Stimulated activated naive B cell treated with anti-CD40 and anti-IgM and Interleukin-4, amounts not matched to agents 10 μg/mL and 1 μg/mL and 100 μg/mL, for 72 hours (primary cell): Measurements from ENCODE around the gene PTPRK.

ENCODE experiments used
- ATAC-seq, 2 donors: fragments of 150-1000 bp; cut with Tn5 transposase; replicated peaks; 2 replicates each; pipeline ENCODE4 v1.10.0; 2021; ENCODE audit warnings: moderate library complexity in 1 of 2
- DNase-seq: peaks from one replicate; pipeline ENCODE4 v3.0.0; 2021
- H3K27ac Mint-ChIP-seq: one replicate; pipeline ENCODE4 v1.8.0; 2022; ENCODE audit warnings: mild to moderate bottlenecking, mixed read lengths
- H3K27me3 Mint-ChIP-seq, 2 donors: one replicate each; pipeline ENCODE4 v1.8.0; 2022; ENCODE audit warnings: mixed read lengths in 2 of 2
- H3K36me3 Mint-ChIP-seq, 2 donors: one replicate each; pipeline ENCODE4 v1.8.0; 2022; ENCODE audit warnings: mixed read lengths in 2 of 2, mild to moderate bottlenecking in 1 of 2
- H3K4me1 Mint-ChIP-seq, 2 donors: one replicate each; pipeline ENCODE4 v1.8.0; 2022; ENCODE audit warnings: mixed read lengths in 2 of 2, mild to moderate bottlenecking in 1 of 2
- H3K4me3 Mint-ChIP-seq, 2 donors: one replicate each; pipeline ENCODE4 v1.8.0; 2022; ENCODE audit warnings: mild to moderate bottlenecking in 2 of 2, mixed read lengths in 2 of 2, moderate library complexity in 1 of 2
- H3K9me3 Mint-ChIP-seq, 2 donors: one replicate each; pipeline ENCODE4 v1.8.0; 2022; ENCODE audit warnings: mixed read lengths in 2 of 2, mild to moderate bottlenecking in 1 of 2

PTPRK gene

DNA sequence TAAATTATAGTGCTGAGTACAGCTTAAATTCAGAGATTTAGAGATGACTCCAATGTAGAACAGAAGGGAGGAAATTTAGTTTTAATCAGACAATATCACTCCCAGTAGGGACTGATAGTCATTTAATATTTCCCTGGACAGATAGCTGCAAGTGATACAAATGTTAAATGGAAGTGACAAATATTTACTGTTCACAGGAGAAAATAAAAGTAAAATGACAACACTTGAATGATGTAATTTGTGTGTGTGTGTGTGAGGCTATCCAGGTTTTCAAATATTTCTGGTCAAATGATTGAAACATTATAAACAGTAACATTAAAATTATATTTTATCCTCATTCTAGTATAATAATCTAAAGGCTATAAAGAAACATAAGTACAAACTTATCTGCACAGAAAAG is 399.2 kb downstream of the PTPRK start:
- DNase-seq (no peak), ATAC-seq (no peak)
- H3K9me3 Mint-ChIP-seq = no peaks in the 10 kb centered on the region
- H3K4me3 Mint-ChIP-seq = no peak overlapping the region
- H3K27me3 Mint-ChIP-seq = no peaks in the 10 kb centered on the region
- peaks cover 0 to 3% of the 10 kb centered on the region in 2 donors for H3K36me3 Mint-ChIP-seq
- peaks cover 7 to 16% of the 10 kb centered on the region in 2 donors for H3K4me1 Mint-ChIP-seq
- H3K27ac Mint-ChIP-seq = no peak overlapping the region

GRCh38 chr6:128118401-128118800 is 402.0 kb downstream of the PTPRK start:
- Mint-ChIP-seq H3K36me3 (peaks cover 6 to 9% of the 10 kb centered on the region in 2 donors), H3K4me3 (no peak overlapping the region), H3K4me1 (peaks cover 2 to 6% of the 10 kb centered on the region in 2 donors), H3K27me3 (no peaks in the 10 kb centered on the region), H3K9me3 (peaks cover 3 to 4% of the 10 kb centered on the region in 2 donors), H3K27ac (no peak overlapping the region)
- DNase-seq (no peak), ATAC-seq (no peak)

GRCh38 chr6:128117916-128118315 is 402.5 kb downstream of the PTPRK start:
- Mint-ChIP-seq H3K36me3 (peaks cover 6 to 9% of the 10 kb centered on the region in 2 donors), H3K27ac (no peak overlapping the region), H3K9me3 (peaks cover 3 to 4% of the 10 kb centered on the region in 2 donors), H3K27me3 (no peaks in the 10 kb centered on the region), H3K4me3 (no peak overlapping the region), H3K4me1 (peaks cover 3 to 8% of the 10 kb centered on the region in 2 donors)
- no peak for ATAC-seq
- DNase-seq = no peak

DNA sequence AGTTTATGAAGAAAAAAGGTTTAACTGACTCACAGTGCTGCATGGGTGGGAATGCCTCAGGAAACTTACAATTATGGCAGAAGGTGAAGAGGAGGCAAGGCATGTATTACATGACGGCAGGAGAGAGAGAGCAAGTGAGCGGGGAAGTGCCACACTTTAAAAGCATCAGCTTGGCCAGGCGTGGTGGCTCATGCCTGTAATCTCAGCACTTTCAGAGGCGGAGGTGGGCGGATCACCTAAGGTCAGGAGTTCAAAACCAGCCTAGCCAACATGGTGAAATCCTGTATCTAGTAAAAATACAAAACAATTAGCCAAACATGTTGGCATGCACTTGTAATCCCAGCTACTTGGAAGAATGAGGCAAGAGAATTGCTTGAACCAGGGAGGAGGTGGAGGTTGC is 406.2 kb downstream of the PTPRK start:
- Mint-ChIP-seq H3K4me1 (peaks cover 9 to 14% of the 10 kb centered on the region in 2 donors), H3K4me3 (no peak overlapping the region), H3K27me3 (no peaks in the 10 kb centered on the region), H3K27ac (no peak overlapping the region), H3K36me3 (peaks cover 6 to 9% of the 10 kb centered on the region in 2 donors), H3K9me3 (peaks cover 3 to 4% of the 10 kb centered on the region in 2 donors)
- DNase-seq = no peak
- no peak for ATAC-seq

DNA sequence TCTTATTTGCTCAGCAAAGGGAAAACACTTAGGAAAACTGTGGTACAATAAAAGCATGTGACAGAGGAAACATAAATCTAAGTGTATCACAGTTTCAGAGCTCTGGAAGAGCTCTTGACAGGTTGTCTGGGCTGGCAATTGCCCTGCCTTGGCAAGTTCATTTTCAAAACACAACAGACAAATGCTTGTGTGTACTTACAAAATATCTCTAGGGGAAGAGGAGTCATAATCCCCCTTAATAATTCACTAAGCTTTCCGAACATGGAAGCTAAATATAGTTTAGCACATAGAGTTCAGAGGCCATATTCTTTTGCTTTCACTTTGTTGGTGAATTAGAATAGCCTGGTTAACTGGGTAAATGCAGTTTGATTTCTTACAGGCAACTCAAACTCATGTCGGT is 407.9 kb downstream of the PTPRK start:
- DNase-seq (no peak), ATAC-seq (peak; percentile 55 to 63)
- peaks cover 10 to 14% of the 10 kb centered on the region in 2 donors for H3K4me1 Mint-ChIP-seq
- peak overlapping the region; percentile 66 to 69 for H3K4me3 Mint-ChIP-seq
- peaks cover 6 to 9% of the 10 kb centered on the region in 2 donors for H3K36me3 Mint-ChIP-seq
- H3K27ac Mint-ChIP-seq = peak overlapping the region; percentile 74
- H3K27me3 Mint-ChIP-seq = no peaks in the 10 kb centered on the region
- peaks cover 3 to 4% of the 10 kb centered on the region in 2 donors for H3K9me3 Mint-ChIP-seq

DNA sequence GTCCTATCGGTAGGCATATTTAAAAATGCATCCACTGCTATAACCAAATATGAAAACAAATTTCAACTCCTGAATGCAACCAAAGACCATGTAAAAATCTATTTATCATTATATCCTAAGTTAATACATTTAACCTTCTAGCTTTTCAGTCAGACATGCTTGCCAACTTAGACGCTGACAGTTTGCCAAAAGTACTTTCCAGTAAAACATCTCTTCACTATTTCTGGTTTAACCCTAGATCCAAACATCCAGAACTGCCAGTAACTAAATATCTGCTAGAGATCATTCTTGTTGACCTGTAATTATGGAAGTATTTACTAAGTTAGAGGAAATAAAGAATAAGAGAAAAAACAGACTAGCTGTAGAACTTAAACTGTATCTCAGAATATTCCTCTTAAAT is 409.3 kb downstream of the PTPRK start:
- Mint-ChIP-seq H3K4me3 (no peak overlapping the region), H3K9me3 (peaks cover 3 to 4% of the 10 kb centered on the region in 2 donors), H3K4me1 (peaks cover 10 to 14% of the 10 kb centered on the region in 2 donors), H3K27me3 (no peaks in the 10 kb centered on the region), H3K27ac (no peak overlapping the region), H3K36me3 (peaks cover 6 to 9% of the 10 kb centered on the region in 2 donors)
- ATAC-seq (no peak), DNase-seq (no peak)

DNA sequence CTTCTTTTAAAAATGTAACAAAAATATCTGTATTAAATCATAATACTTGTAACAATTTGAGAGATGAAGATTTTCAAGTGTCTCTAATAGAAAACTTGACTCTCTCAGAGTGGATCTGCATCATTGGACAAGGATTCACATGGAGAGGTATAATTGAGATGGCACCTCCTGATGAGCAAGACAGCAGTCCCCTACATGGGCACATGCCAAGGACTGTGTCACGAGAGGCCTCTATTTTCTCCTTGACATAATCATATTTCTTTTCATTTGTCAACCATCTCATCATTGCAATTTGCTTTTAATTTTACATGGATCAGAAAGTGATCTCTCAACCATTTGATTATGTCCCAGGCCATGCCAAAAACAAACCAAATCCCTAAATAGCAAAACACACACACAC is 412.7 kb downstream of the PTPRK start:
- Mint-ChIP-seq H3K36me3 (peaks cover 0 to 5% of the 10 kb centered on the region in 2 donors), H3K27ac (no peak overlapping the region), H3K4me1 (peaks cover 15 to 26% of the 10 kb centered on the region in 2 donors), H3K9me3 (no peaks in the 10 kb centered on the region), H3K27me3 (no peaks in the 10 kb centered on the region), H3K4me3 (no peak overlapping the region)
- ATAC-seq = no peak
- no peak for DNase-seq

DNA sequence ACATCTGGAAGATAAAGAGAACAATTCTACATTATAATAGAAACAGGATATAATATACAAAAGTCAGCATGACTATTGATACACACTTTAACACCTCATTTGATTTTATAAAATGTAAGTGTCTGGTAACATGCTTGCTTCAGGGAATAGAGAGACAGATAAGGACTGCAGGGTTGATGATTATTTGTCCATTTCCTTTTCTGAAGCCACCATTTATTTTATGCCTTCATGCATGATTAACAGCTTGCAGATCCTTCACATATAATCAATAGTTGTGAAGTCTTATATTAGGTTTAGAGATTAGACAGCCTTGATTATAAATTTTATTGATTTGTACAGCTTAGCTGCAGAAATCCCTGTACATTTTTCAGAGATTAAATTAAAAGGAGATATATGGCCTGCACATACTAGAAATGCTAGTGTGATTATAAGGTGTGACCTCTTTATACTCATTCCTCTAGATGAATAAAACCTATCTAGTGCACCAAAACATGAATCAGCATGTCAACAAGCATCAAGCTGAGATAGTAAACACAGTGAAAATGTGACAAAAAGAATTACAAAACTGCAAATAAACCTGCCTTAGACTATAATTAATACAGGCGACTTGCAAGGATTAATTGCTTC is 420.7 kb downstream of the PTPRK start:
- ATAC-seq (no peak), DNase-seq (no peak)
- Mint-ChIP-seq H3K27me3 (no peaks in the 10 kb centered on the region), H3K4me1 (peaks cover 18 to 31% of the 10 kb centered on the region in 2 donors), H3K27ac (no peak overlapping the region), H3K36me3 (peaks cover 5 to 8% of the 10 kb centered on the region in 2 donors), H3K4me3 (no peak overlapping the region), H3K9me3 (no peaks in the 10 kb centered on the region)

DNA sequence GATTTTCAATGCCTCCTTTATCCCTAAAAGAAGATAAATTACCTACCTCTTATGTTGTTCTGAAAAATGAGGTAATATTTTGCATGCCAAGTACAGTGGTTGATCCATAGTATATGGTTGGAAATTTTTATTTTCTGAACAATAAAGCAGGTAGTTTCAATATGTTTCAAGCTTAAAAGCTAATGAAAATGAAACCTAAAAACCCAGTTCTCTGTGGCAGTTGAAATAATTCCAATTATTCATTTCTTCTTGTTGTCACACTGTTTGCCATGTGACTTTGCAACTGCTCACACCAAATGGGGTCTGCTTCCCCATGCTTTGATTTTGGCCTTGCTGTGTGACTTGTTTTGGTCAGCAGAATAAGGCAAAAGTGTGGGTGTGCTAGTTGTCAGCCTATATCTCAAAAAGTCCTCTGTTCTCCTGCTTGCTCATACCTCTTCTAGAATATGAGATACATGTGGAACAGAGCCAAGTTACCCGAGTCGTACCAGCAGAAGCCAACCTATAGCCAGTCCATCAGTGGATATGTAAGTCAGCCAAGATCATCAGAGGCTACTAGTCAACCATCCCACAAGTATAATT is 422.3 kb downstream of the PTPRK start:
- Mint-ChIP-seq H3K4me3 (no peak overlapping the region), H3K4me1 (peaks cover 14 to 18% of the 10 kb centered on the region in 2 donors), H3K27ac (no peak overlapping the region), H3K27me3 (no peaks in the 10 kb centered on the region), H3K36me3 (peaks cover 3 to 5% of the 10 kb centered on the region in 2 donors), H3K9me3 (no peaks in the 10 kb centered on the region)
- DNase-seq (no peak), ATAC-seq (peak; percentile 7 to 22)

- Mint-ChIP-seq H3K36me3 (peaks cover 3 to 5% of the 10 kb centered on the region in 2 donors), H3K27ac (no peak overlapping the region), H3K9me3 (no peaks in the 10 kb centered on the region), H3K27me3 (no peaks in the 10 kb centered on the region), H3K4me1 (peaks cover 9 to 12% of the 10 kb centered on the region in 2 donors), H3K4me3 (no peak overlapping the region)
- DNase-seq (no peak), ATAC-seq (no peak)
Observed at GRCh38 chr6:128097009-128097408, 423.4 kb downstream of the PTPRK start.

GRCh38 chr6:128095362-128095761 is 425.0 kb downstream of the PTPRK start:
- Mint-ChIP-seq H3K36me3 (peaks cover 3 to 5% of the 10 kb centered on the region in 2 donors), H3K4me3 (no peak overlapping the region), H3K9me3 (no peaks in the 10 kb centered on the region), H3K4me1 (peaks cover 5 to 6% of the 10 kb centered on the region in 2 donors), H3K27me3 (no peaks in the 10 kb centered on the region), H3K27ac (no peak overlapping the region)
- DNase-seq (no peak), ATAC-seq (no peak)

DNA sequence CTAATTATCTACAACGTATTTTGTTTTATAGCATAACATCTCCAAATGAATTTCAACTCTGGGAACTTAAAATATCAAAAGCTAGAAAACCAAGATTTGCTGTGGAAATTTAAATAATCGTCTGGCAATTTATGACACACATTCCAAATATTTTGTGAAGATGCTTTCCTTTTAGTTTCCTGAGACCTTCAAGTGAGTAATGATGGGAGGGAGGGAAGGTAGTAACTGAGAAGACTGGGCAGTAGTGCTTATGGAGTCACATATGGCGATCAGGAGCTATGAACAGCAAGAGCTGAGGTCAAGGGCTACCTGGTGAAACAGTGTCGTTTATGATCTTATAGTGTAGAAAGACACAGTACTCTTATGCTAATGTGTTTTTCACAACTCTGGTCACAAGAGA is 441.4 kb downstream of the PTPRK start:
- H3K4me1 Mint-ChIP-seq = no peaks in the 10 kb centered on the region
- no peak for ATAC-seq
- H3K27ac Mint-ChIP-seq = no peak overlapping the region
- no peaks in the 10 kb centered on the region for H3K9me3 Mint-ChIP-seq
- no peaks in the 10 kb centered on the region for H3K27me3 Mint-ChIP-seq
- H3K4me3 Mint-ChIP-seq = no peak overlapping the region
- H3K36me3 Mint-ChIP-seq = peaks cover 19 to 26% of the 10 kb centered on the region in 2 donors
- DNase-seq = no peak

- Mint-ChIP-seq H3K36me3 (peaks cover 17 to 26% of the 10 kb centered on the region in 2 donors), H3K27ac (no peak overlapping the region), H3K27me3 (no peaks in the 10 kb centered on the region), H3K4me1 (no peaks in the 10 kb centered on the region), H3K9me3 (no peaks in the 10 kb centered on the region), H3K4me3 (no peak overlapping the region)
- no peak for DNase-seq
- ATAC-seq = no peak
Observed at GRCh38 chr6:128078276-128078675, 442.1 kb downstream of the PTPRK start.

DNA sequence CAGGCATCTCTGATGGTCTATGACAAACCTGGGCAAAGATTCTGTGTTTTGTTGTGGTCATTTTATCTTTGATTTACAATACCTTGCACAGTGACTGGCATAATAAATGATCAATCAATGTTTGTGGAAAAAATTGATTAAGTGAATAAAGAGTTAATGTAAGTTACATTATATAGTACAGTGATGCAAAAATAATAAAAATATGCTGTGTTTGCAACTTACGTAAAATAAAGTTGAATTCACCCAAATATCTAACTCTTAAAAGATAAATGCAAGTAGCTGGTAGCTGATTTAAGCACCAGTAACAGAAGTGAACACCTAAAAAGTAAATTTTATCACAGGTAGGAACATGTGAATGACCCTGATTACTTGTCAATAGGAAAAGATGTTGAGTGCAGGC is 443.6 kb downstream of the PTPRK start:
- Mint-ChIP-seq H3K4me3 (no peak overlapping the region), H3K27ac (no peak overlapping the region), H3K9me3 (no peaks in the 10 kb centered on the region), H3K27me3 (no peaks in the 10 kb centered on the region), H3K36me3 (peaks cover 19 to 23% of the 10 kb centered on the region in 2 donors), H3K4me1 (no peaks in the 10 kb centered on the region)
- no peak for ATAC-seq
- DNase-seq = no peak

- ATAC-seq (no peak), DNase-seq (no peak)
- Mint-ChIP-seq H3K9me3 (no peaks in the 10 kb centered on the region), H3K27ac (no peak overlapping the region), H3K4me1 (no peaks in the 10 kb centered on the region), H3K4me3 (no peak overlapping the region), H3K36me3 (peaks cover 18 to 21% of the 10 kb centered on the region in 2 donors), H3K27me3 (no peaks in the 10 kb centered on the region)
Observed at GRCh38 chr6:128074567-128074966, 445.8 kb downstream of the PTPRK start.
